Measurements from ENCODE around the gene KRTAP10-11. TPM values are rescaled to one million over a fixed set of nuclear protein-coding genes. Genes with fewer than 3 reads are reported as not detected.
"Not testable (repeated sequence)": the region's sequence is repeated elsewhere in the genome, so short reads cannot be mapped to it uniquely, and the experiment has no call there.

KRTAP10-11 gene
- total and polyA plus RNA-seq, 2 of the 8 experiments (the other 6 are each of a cell fraction or from before 2014, with no cell fraction given), result not detected

- H4K20me1 ChIP-seq (replicated peaks in 1 of 2; ENCODE audit: control insufficient read depth in 1 of 2, insufficient read depth in 2 of 2, low read length in 2 of 2); H3K36me3 ChIP-seq (ENCODE audit: control insufficient read depth in 2 of 4, insufficient read depth in 4 of 4, low read length in 3 of 4); H3K4me2 ChIP-seq (ENCODE audit: insufficient read depth in 1 of 2, low read depth in 2 of 2, low read length in 2 of 2); H3K79me1 ChIP-seq (ENCODE audit: low read depth, low read length); H3K14ac ChIP-seq (ENCODE audit: insufficient read length); H3K23ac ChIP-seq (ENCODE audit: insufficient read length); FAIRE-seq; H3K9me3 ChIP-seq (ENCODE audit: insufficient read depth in 2 of 2, low read depth in 1 of 2, low read length in 1 of 2); H3K56ac ChIP-seq (replicated peaks; ENCODE audit: insufficient read length, low read depth, low read length); H3K23me2 ChIP-seq (ENCODE audit: low read depth, low read length); H3K4me3 ChIP-seq (ENCODE audit: extremely low read depth in 1 of 4, insufficient read depth in 2 of 4, low read depth in 3 of 4, low read length in 4 of 4); POLR2A ChIA-PET (ENCODE audit: partially characterized antibody); H3K9ac ChIP-seq (replicated peaks in 1 of 4; ENCODE audit: extremely low read depth in 1 of 4, low read depth in 3 of 4, low read length in 3 of 4); H3K27me3 ChIP-seq (replicated peaks in 1 of 4; ENCODE audit: control insufficient read depth in 3 of 4, extremely low read depth in 1 of 4, insufficient read depth in 3 of 4, low read length in 3 of 4); H3K79me2 ChIP-seq (ENCODE audit: control insufficient read depth in 1 of 2, insufficient read depth in 2 of 2, low read length in 2 of 2); H4K8ac ChIP-seq (ENCODE audit: extremely low read depth, insufficient read depth, low read length); H3K27ac ChIP-seq (ENCODE audit: low read depth, low read length); H3K4me1 ChIP-seq (replicated peaks in 1 of 4; ENCODE audit: control insufficient read depth in 3 of 4, insufficient read depth in 4 of 4, low read length in 3 of 4); H2AFZ ChIP-seq (ENCODE audit: low read length): not testable (repeated sequence)
- Histone ChIP-seq H2BK15ac (ENCODE audit: low read length) (peak within 1 kb of the TSS; percentile 88; the same call in 1 of the 2 replicates), H2BK12ac (ENCODE audit: low read depth, low read length) (peak within 1 kb of the TSS; percentile 90), H2BK20ac (ENCODE audit: low read length) (peak within 1 kb of the TSS; percentile 49), H2BK120ac (replicated peaks; ENCODE audit: low read depth, low read length) (peak within 1 kb of the TSS; percentile 30), H2AK5ac (ENCODE audit: low read depth, low read length) (peak within 1 kb of the TSS; percentile 96), H3K4ac (replicated peaks; ENCODE audit: insufficient read length, low read depth, low read length) (peak within 1 kb of the TSS; percentile 54), H4K5ac (ENCODE audit: insufficient read length, low read depth, low read length) (peak within 1 kb of the TSS; percentile 34), H4K91ac (replicated peaks; ENCODE audit: insufficient read length, low read length) (peak within 1 kb of the TSS; percentile 98), H2BK5ac (ENCODE audit: low read depth, low read length) (peak within 1 kb of the TSS; percentile 61; the same call in 1 of the 2 replicates), H3K18ac (ENCODE audit: extremely low read depth, low read length) (peak within 1 kb of the TSS; percentile 95)
- CTCF ChIA-PET (ENCODE audit: partially characterized antibody), result interaction anchor here (1.5 to 1.8 kb wide), 2 partner anchors 19 to 142 kb away, joined by 3 to 13 read pairs; no protein-coding TSS in a partner anchor
- 82% methylated on average over 20 of the region's 23 CpGs; no CpG with 5 or more reads in 1 of the 2 experiments for WGBS, 2 experiments (ENCODE audit: extremely low coverage in 1 of 2, insufficient coverage in 1 of 2, insufficient read length in 1 of 2, insufficient replicate concordance in 2 of 2, low coverage in 1 of 2, low lambda C conversion rate in 2 of 2, missing lambda C conversion rate in 1 of 2)
- peak in 1 of 2 experiments; percentile 30 for DNase-seq (ENCODE audit: low read depth in 1 of 2, low spot score in 2 of 2)
Observed at GRCh38 chr21:44600118-44600978, 45.9 kb upstream of the KRTAP10-11 start, which contains the start of gene KRTAP10-7. Gene KRTAP10-7 (plus strand): TSS chr21:44600597. CDS start chr21:44600622, 25 bp downstream.
